IPS-18c (cell line): ENCODE results near the gene BANF2.
"Not testable (repeated sequence)": the region's sequence is repeated elsewhere in the genome, so short reads cannot be mapped to it uniquely, and the experiment has no call there.

ENCODE experiments used
- H3K4me3 ChIP-seq: 2 replicates; pipeline ENCODE4 v1.7.0; 2013; ENCODE audit warnings: low read depth, mild to moderate bottlenecking, low read length, moderate library complexity; ENCODE audit not compliant: insufficient read depth
- H3K9me3 ChIP-seq: one replicate; pipeline ENCODE4 v1.6.1; 2013; ENCODE audit warnings: mild to moderate bottlenecking, low read length, moderate library complexity; ENCODE audit not compliant: control insufficient read depth, insufficient read depth

BANF2 gene

DNA sequence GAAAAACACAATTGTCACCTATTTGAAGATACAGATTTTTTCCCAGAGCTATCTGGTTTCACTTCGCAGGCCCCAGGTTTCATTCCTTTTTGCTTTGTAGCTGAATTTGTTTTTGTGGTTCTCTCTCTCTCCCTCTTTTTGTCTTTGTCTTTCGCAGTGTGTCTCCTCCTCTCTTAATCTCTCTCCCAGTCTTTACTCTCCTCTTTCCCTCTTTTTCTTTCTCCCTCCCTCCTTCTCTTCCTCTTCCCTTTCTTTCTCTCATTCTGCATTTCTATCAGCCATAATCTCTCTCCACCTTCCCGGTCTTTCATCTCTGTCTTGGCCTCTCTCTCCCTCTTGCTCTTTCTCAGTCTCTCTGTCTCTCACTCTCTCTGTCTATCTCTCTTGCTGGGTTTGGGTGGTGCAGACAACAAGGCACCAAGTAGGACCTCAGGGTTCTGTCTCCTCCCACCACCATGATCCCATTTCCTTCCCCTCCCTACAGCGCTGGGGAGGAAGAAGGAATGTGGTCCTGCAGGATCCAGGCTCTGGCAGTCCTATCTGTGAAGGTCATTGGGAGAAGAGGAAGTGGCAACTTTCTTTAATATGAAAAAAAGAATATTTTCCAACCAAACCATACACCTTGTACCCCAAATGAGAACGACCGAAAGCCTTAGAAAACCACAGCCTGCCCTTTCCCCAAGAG, 63.2 kb downstream of the BANF2 start:
- peaks cover 7% of the 10 kb centered on the region for H3K9me3 ChIP-seq

DNA sequence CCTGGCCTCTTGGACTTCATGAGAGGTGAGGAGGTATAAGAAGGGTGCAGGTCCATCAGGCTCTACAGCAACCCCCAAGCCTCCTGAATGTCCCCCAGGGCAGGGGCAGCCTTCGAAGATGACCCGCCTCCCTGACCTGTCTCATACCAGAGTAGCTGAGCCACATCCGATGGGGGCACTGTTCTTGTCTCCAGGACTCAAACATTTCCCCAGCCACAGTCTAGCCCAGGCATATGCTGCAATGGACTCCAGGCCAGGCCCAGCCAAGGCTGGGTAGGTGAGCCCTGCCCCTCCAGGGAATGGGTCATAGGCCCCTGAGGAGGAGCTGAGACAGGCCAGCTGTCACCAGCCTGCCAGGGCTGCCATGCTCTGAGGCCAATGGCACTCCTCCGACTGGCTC, 65.3 kb downstream of the BANF2 start:
- Histone ChIP-seq H3K4me3 (no peak overlapping the region), H3K9me3 (no peaks in the 10 kb centered on the region)

More for the DNA sequence above, 63.2 kb downstream of the BANF2 start:
- no peak overlapping the region for H3K4me3 ChIP-seq

DNA sequence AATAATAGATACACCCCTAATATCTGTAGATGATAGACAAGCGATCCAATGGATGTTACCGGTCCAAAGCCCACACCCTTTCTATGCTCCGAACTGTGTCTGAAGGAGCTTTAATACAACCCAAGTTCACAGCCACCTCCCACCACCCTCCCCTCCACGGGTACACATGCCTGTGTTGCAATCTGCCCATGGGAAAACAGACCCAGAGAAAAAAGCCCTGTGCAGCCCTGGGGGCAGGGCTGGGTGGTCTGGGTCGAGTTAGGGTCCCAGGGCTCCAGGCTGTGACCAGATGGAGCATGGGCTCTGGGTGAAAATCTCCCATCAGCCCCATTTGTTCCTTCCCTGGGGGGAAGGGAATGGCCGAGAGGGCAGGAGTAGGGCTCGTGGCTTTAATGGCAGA, 65.8 kb downstream of the BANF2 start:
- H3K4me3 ChIP-seq, result no peak overlapping the region
- no peaks in the 10 kb centered on the region for H3K9me3 ChIP-seq

DNA sequence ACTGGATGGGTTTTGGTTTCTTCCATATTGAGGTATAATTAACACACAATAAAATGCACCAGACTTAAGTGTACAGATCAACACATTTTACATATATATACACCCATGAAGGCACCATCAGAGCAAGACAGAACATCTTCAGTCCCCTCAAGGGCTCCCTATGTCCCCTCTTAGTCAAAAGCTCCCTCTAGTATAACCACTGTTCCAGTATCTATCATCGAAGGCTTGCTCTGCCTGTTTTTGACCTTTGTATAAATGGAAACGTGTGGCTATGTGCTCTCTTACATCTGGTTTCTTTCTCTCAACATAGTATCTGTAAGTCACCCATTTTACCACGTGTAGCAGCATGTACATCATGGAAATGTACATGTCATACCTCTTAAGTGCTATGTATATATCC, 66.5 kb downstream of the BANF2 start:
- Histone ChIP-seq H3K4me3 (no peak overlapping the region), H3K9me3 (no peaks in the 10 kb centered on the region)

DNA sequence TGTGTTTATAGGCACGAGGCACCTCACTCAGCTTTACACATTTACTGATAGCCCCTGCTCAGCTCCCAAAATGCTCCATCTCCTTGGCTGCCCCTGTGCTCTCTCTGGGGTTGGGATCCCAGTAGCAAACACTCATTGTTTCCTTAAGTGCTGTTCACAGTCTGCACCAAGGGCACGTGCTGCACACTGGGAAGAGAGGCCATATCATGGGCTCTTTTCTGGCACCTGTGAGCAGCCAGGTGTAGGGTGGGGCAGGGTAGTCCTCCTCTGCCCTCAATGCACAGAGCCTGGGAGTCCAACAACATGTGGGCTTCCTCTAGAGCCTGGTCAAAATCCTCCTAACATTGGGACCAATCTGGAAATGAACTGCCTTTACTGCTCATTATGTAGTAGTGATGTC, 67.9 kb downstream of the BANF2 start:
- no peaks in the 10 kb centered on the region for H3K9me3 ChIP-seq
- H3K4me3 ChIP-seq, result no peak overlapping the region

DNA sequence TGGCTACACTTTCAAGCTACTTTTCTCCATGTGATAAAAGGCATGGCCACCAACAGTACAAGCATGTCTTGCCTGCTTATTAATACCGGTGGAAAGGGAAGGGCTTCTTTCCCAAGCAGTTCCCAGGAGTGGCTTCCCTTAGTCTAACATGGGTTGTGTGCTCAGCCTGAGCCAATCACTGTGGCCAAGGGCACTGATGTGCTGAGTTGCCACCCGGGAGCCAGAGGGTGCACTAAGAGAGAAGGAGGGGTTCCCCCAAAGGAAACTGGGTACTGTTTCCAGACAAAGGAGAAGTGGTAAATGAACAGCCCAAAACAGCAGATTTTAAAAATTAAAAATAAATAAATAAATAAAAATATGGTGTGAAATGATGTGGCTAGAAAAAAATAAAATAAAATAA, 68.5 kb downstream of the BANF2 start:
- H3K9me3 ChIP-seq, result no peaks in the 10 kb centered on the region
- H3K4me3 ChIP-seq, result no peak overlapping the region

DNA sequence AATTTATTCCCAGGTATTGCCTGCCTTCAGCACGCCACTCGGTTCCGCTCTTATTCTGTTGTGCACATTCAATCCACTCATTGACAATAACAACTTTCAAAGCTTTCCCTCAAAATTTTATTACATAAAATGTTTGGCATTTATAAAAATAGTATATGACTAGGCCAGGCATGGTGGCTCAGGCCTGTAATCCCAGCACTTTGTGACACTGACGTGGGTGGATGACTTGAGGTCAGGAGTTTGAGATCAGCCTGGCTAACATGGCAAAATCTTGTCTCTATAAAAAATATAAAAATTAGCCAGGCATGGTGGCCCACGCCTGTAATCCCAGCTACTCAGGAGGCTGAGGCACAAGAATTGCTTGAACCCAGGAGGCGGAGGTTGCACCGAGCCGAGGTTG, 70.0 kb downstream of the BANF2 start:
- not testable (repeated sequence) for H3K4me3 ChIP-seq, H3K9me3 ChIP-seq

DNA sequence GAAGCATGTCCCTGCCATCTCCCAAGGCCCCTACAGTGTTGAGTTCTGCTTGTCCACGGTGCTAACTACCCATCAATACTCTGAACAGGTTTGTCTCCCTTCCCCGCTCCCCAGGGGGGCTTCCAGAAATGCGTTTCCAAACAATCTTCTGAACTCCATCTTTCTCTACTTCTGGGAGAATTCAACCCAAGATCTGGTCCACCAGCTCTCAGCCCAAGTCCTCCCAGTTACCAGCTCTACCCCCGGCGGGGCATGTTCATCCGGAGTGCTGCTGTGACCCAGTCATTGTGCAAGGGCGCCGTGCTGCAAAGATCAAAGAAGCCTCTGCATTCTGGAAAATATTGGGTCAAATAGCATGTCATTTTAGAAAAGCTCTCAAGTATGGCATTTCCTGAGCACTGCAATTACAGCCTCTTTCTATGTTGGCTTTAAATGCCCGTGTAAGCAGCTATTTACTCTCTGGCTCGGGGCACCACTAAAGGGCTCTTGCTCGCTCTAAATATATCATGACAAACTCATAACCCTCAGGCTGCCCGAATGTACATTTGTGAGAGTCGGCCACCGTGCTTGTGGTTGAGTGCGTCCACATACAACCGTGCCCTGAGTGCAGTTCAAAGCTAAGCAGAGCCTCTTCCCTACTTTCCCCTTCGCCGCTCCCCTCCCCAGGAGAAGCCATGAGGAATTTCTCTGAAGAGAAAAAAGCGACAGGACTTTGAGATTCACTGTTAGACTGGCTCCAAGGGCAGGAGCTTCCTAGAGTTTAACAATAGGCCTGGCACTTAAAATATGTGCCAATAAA, 71.6 kb downstream of the BANF2 start:
- H3K4me3 ChIP-seq, result no peak overlapping the region
- no peaks in the 10 kb centered on the region for H3K9me3 ChIP-seq

DNA sequence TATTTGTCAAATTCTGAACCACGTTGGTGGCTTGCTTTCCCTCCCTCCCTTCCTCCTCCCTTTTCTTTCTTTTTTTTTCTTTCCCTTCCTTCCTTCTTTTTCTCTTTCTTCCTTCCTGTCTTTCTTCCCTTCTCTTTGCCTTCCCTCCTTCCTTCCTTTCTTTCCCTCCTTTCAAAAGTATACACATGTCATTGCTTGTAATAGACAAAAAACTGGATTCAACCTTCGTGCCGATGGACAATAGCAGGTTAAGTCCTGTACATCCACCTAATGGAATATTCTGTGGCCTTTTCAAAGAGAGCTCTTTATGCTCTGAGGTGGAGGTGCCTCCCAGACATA, 72.2 kb downstream of the BANF2 start:
- H3K4me3 ChIP-seq, result no peak overlapping the region
- no peaks in the 10 kb centered on the region for H3K9me3 ChIP-seq

DNA sequence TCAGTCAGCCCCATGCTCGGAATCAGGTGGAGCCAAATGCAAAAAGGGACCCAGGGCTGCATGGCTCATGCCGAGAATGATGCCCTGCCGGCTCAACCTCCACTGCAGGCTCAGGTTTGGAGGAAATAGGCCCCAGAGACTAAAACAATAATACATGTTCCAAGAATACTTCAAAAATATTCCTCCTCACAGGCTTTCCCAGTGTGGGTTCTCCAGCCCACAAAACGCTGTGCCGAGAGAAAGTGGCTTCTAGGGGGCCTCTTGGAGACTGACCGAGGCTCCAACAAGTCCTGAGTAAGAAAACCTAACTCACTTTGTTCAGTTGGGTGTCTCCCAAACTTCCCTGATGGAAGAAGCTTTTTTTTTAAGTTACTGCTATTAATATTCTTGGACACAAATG, 73.9 kb downstream of the BANF2 start:
- Histone ChIP-seq H3K9me3 (peaks cover 2% of the 10 kb centered on the region), H3K4me3 (no peak overlapping the region)

DNA sequence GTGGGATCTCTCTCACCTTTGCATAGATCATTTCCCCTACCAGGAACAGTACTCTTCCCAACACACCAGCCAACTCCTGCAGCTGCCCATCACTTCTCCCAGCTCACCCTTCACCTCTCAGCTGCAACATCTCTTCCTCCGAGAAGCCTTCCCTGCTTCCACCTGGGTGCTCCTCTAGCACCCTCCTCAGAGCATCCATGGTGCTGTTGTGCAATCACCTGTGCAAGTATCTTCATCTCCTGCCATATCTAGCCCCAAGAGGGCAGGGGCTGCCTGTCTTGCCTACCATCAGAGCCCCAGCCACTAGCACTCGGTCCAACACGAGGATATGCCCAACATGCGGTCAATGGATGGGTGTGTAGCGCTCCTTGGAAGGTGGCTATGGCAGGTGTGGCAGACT, 75.8 kb downstream of the BANF2 start:
- Histone ChIP-seq H3K4me3 (no peak overlapping the region), H3K9me3 (peaks cover 2% of the 10 kb centered on the region)

DNA sequence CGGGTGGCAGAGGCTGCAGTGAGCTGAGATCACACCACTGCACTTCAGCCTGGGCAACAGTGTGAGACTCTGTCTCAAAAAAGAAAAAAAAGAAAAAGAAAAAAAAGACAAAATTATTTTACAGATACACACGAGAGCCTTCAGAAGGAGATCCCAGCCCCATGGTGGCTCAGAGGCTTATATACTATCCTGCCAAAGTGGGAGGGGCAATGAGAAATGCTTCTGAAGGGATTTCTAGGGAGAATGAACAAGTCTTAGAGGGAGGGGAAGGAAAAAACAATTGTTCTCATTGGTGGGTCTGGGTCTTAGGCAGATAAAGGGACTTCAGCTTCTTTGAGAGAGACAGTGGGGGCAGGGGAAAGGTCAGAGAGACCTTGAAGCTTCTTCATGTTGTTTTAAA, 76.8 kb downstream of the BANF2 start:
- Histone ChIP-seq H3K9me3 (peaks cover 2% of the 10 kb centered on the region), H3K4me3 (no peak overlapping the region)

DNA sequence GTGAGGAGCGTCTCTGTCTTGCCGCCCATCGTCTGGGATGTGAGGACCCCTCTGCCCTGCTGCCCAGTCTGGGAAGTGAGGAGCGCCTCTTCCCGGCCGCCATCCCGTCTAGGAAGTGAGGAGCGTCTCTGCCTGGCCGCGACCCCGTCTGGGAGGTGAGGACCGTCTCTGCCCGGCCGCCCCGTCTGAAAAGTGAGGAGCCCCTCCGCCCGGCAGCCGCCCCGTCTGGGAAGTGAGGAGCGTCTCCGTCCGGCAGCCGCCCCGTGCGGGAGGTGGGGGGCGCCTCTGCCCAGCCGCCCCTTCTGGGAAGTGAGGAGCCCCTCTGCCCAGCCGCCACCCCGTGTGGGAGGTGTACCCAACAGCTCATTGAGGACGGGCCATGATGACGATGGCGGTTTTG, 79.2 kb downstream of the BANF2 start:
- H3K9me3 ChIP-seq, H3K4me3 ChIP-seq: not testable (repeated sequence)

DNA sequence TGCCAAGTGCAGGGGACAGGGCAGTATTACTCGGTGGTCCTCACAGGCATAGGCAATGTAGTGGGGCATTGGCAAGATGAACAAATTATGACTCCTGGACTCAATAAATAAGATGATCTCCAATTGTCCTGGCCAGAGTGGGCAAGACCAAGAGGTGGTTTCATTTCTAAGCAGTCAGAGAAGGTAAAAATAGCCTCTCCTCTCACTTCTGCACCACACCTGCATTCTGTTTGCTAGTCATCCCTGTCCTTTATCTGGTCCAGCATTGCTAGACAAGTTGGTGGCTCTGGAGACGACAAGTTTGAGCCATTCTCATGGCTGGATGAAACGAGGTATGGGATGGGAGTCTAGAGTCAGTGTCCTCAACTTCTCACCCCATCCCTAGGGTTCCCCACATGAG, 83.0 kb downstream of the BANF2 start:
- H3K9me3 ChIP-seq, result peaks cover 2% of the 10 kb centered on the region
- H3K4me3 ChIP-seq, result no peak overlapping the region

DNA sequence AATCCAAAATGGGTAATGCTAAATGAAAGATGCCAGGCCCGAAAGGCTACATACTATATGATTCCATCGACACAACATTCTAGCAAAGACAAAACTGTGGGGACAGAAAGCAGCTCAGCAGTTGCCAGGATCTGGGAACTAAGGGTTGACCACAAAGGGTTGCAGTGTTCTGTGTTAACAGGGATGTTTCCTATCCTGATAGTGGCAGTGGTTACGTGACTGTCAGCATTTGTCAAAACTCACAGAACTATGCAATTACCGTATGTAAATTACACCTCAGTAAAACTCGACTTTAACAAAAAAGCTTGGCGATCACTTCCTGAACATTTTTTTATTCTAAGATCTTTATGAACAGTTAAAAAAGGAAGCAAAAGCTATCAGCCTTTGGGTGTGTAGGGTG, 83.9 kb downstream of the BANF2 start:
- H3K4me3 ChIP-seq, result no peak overlapping the region
- no peaks in the 10 kb centered on the region for H3K9me3 ChIP-seq

DNA sequence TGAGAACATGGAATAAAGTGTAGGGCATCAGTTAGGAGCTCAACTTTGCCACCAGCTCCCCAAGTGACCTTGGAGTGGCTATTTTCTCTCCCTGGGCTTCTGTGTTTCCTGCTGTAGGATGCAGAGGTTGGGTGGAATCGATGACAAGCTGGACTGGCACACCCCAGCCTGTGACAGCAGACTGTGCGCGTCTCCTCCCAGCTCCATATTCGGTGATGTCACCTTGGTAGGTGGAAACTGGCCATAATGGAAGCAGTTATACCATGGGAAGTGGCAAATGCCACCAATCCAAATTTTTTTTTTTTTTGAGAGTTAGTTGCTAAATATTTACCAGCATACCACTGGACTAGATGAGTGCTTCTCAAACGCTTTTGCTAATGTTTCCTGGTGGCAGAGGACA, 85.2 kb downstream of the BANF2 start:
- no peak overlapping the region for H3K4me3 ChIP-seq
- H3K9me3 ChIP-seq, result no peaks in the 10 kb centered on the region
